Activated CD8-positive, alpha-beta T cell treated with anti-CD3 and anti-CD28 coated beads for 36 hours (primary cell): ENCODE results near the gene ALDH4A1. TPM values are rescaled to one million over a fixed set of nuclear protein-coding genes. Genes with fewer than 3 reads are reported as not detected.
A peak's percentile ranks its signal among the peaks of the same experiment; 100 is the strongest.

Experiments used
- ATAC-seq: fragments of 200-7000 bp; cut with Tn5 transposase; one replicate; pipeline ENCODE4 v1.10.0; 2021; ENCODE audit warnings: mild to moderate bottlenecking, moderate library complexity
- CTCF ChIA-PET: fragments of 350-600 bp; sonication (Branson Sonifier 250); formaldehyde crosslinking; loops from one replicate; lab custom pipeline; 2021; ENCODE audit warnings: antibody characterized with exemption; lab: Charles Lee
- POLR2A ChIA-PET: fragments of 350-600 bp; sonication (Branson Sonifier 250); formaldehyde crosslinking; loops from one replicate; lab custom pipeline; 2021; ENCODE audit warnings: antibody characterized with exemption; lab: Charles Lee
- DNase-seq: peaks from one replicate; pipeline ENCODE4 v3.0.0-alpha.2; 2020
- H3K27ac Mint-ChIP-seq: one replicate; pipeline ENCODE4 v1.8.0; 2021; ENCODE audit warnings: mild to moderate bottlenecking, mixed read lengths
- H3K27me3 Mint-ChIP-seq: one replicate; pipeline ENCODE4 v1.8.0; 2021; ENCODE audit warnings: mixed read lengths
- H3K36me3 Mint-ChIP-seq: one replicate; pipeline ENCODE4 v1.8.0; 2021; ENCODE audit warnings: low read depth, mixed read lengths
- H3K4me1 Mint-ChIP-seq: one replicate; pipeline ENCODE4 v1.8.0; 2021; ENCODE audit warnings: low read depth, mixed read lengths
- H3K4me3 Mint-ChIP-seq: one replicate; pipeline ENCODE4 v1.8.0; 2021; ENCODE audit warnings: mild to moderate bottlenecking, moderate library complexity, mixed read lengths
- H3K9me3 Mint-ChIP-seq: one replicate; pipeline ENCODE4 v1.8.0; 2021; ENCODE audit warnings: mixed read lengths
- CTCF ChIP-seq: fragments of 200-600 bp; IDR thresholded peaks from one replicate; pipeline ENCODE4 v1.8.0; 2022; ENCODE audit warnings: antibody characterized with exemption, mild to moderate bottlenecking
- intact Hi-C: fragments of 100-400 bp; cut with micrococcal nuclease; formaldehyde crosslinking; loops from one replicate; pipeline ENCODE4 v1.10.0; 2022
- total RNA-seq, 2 experiments: library from RNA; stranded (reverse); gene quantifications; one replicate each; pipeline ENCODE4 v1.2.3, GENCODE V29; 2021

ALDH4A1 gene
- total RNA-seq, 2 experiments from 2014 or later = 3.9 to 4.3 TPM

- Mint-ChIP-seq H3K36me3 (no peaks in the 10 kb centered on the region), H3K4me3 (no peak overlapping the region), H3K4me1 (no peaks in the 10 kb centered on the region), H3K27ac (no peak overlapping the region), H3K9me3 (no peaks in the 10 kb centered on the region), H3K27me3 (no peaks in the 10 kb centered on the region)
- DNase-seq (no peak), ATAC-seq (no peak)
- CTCF ChIA-PET = no interaction called here
- TF ChIP-seq CTCF = no peak
- intact Hi-C loops = no loop called here
- POLR2A ChIA-PET = no interaction called here
These were observed 25.1 kb downstream of the ALDH4A1 start for GRCh38 chr1:18877282-18877681.

GRCh38 chr1:18876210-18876609, 26.1 kb downstream of the ALDH4A1 start:
- DNase-seq (no peak), ATAC-seq (no peak)
- Mint-ChIP-seq H3K27ac (no peak overlapping the region), H3K27me3 (no peaks in the 10 kb centered on the region), H3K4me3 (no peak overlapping the region), H3K36me3 (no peaks in the 10 kb centered on the region), H3K4me1 (no peaks in the 10 kb centered on the region), H3K9me3 (no peaks in the 10 kb centered on the region)
- no peak for TF ChIP-seq CTCF
- ChIA-PET CTCF (interaction anchor here (0.9 to 4.3 kb wide), 8 partner anchors 8 to 279 kb away, joined by 3 to 35 read pairs (median 6); partner anchors contain the start of gene ALDH4A1), POLR2A (no interaction called here)
- intact Hi-C loops = no loop called here

- Mint-ChIP-seq H3K36me3 (no peaks in the 10 kb centered on the region), H3K27me3 (no peaks in the 10 kb centered on the region), H3K9me3 (no peaks in the 10 kb centered on the region), H3K4me1 (no peaks in the 10 kb centered on the region), H3K27ac (no peak overlapping the region), H3K4me3 (no peak overlapping the region)
- DNase-seq (no peak), ATAC-seq (no peak)
- TF ChIP-seq CTCF = no peak
- CTCF ChIA-PET = interaction anchor here (0.7 to 4.3 kb wide), 19 partner anchors 8 to 294 kb away, joined by 3 to 35 read pairs (median 4); partner anchors contain the start of gene ALDH4A1
- intact Hi-C loops = no loop called here
- POLR2A ChIA-PET = no interaction called here
These were observed 26.6 kb downstream of the ALDH4A1 start for GRCh38 chr1:18875796-18876128.

GRCh38 chr1:18875107-18875795, 27.1 kb downstream of the ALDH4A1 start:
- intact Hi-C loops = no loop called here
- Mint-ChIP-seq H3K4me3 (no peak overlapping the region), H3K27me3 (no peaks in the 10 kb centered on the region), H3K27ac (no peak overlapping the region), H3K9me3 (no peaks in the 10 kb centered on the region), H3K36me3 (no peaks in the 10 kb centered on the region), H3K4me1 (no peaks in the 10 kb centered on the region)
- ChIA-PET POLR2A (no interaction called here), CTCF (interaction anchor here (0.7 to 4.3 kb wide), 19 partner anchors 9 to 293 kb away, joined by 3 to 35 read pairs (median 4); partner anchors contain the start of gene ALDH4A1)
- ATAC-seq (peak; percentile 92), DNase-seq (peak; percentile 87)
- peak; percentile 86 for TF ChIP-seq CTCF

- ChIA-PET CTCF (interaction anchor here (0.6 to 4.3 kb wide), 11 partner anchors 9 to 277 kb away, joined by 3 to 35 read pairs (median 4); no protein-coding TSS in a partner anchor), POLR2A (no interaction called here)
- H3K4me3 Mint-ChIP-seq = no peak overlapping the region
- DNase-seq = no peak
- H3K4me1 Mint-ChIP-seq = no peaks in the 10 kb centered on the region
- H3K36me3 Mint-ChIP-seq = no peaks in the 10 kb centered on the region
- H3K27me3 Mint-ChIP-seq = no peaks in the 10 kb centered on the region
- ATAC-seq = no peak
- intact Hi-C loops = no loop called here
- H3K9me3 Mint-ChIP-seq = no peaks in the 10 kb centered on the region
- TF ChIP-seq CTCF = no peak
- no peak overlapping the region for H3K27ac Mint-ChIP-seq
These were observed 27.8 kb downstream of the ALDH4A1 start for GRCh38 chr1:18874600-18874999.
